Measurements from ENCODE around the gene PNCK.
"Not testable (repeated sequence)": the region's sequence is repeated elsewhere in the genome, so short reads cannot be mapped to it uniquely, and the experiment has no call there.

GRCh38 chrX:153699210-153699783 lies 25.7 kb upstream of the PNCK start:
- TF ChIP-seq YY1 (IDR thresholded peaks at IDR 0.05; ENCODE audit: insufficient read depth, insufficient read length); ZNF274 (IDR thresholded peaks at IDR 0.05; ENCODE audit: low read depth, low read length); SUZ12 (IDR thresholded peaks at IDR 0.05; ENCODE audit: extremely low read depth, insufficient read depth, insufficient read length): not testable (repeated sequence)

Measured in NT2/D1 (cell line).